HepG2 (cell line): ENCODE data around the gene PCBP1. TPM values are rescaled to one million over a fixed set of nuclear protein-coding genes. Genes with fewer than 3 reads are reported as not detected.

Experiments
- ATAC-seq: fragments of 200-7000 bp; cut with Tn5 transposase; 3 replicates; pipeline ENCODE4 v1.9.1; 2020; ENCODE audit warnings: mild to moderate bottlenecking, moderate library complexity
- BruUV-seq: library from RNA; stranded (reverse); fragments of 400-500 nt; replicated peaks from 2 replicates; lab custom pipeline; 2021; lab: Mats Ljungman, UMichigan
- CTCF ChIA-PET: fragments of 300-600 bp; formaldehyde crosslinking; extraction: SDS; loops from one replicate; lab custom pipeline; 2021; ENCODE audit warnings: low total read pairs, inconsistent platforms, low intra/inter-chr PET ratio; lab: Yijun Ruan, JAX
- POLR2A ChIA-PET: fragments of 350-600 bp; sonication (Branson Sonifier 250); formaldehyde crosslinking; loops from one replicate; lab custom pipeline; 2020; ENCODE audit warnings: antibody characterized with exemption, inconsistent platforms; lab: Yijun Ruan, JAX
- DNase-seq: peaks from one replicate; pipeline ENCODE4 v3.0.0-alpha.2; 2015; ENCODE audit warnings: low spot score
- FAIRE-seq: peaks from 3 replicates; lab custom pipeline; 2011; peaks lifted over from hg19 to GRCh38; lab: Jason Lieb, UNC
- H2AFZ ChIP-seq: one replicate; pipeline ENCODE4 v1.6.1; 2011; ENCODE audit warnings: low read length, inconsistent platforms
- H3K27ac ChIP-seq: fragments of 300-600 bp; 3 replicates; pipeline ENCODE4 v1.8.0; 2011; ENCODE audit warnings: mixed run types, mild to moderate bottlenecking, mixed read lengths, low read length, inconsistent platforms; ENCODE audit not compliant: insufficient read depth; ENCODE audit errors: extremely low read length
- H3K27me3 ChIP-seq, 2 experiments: fragments of 200-600 bp in 1 of 2; 2 replicates in 1 of 2; 3 replicates in 1 of 2; pipeline versions ENCODE4 v1.6.0 to v1.8.0; 2011; ENCODE audit warnings: low read length in 2 of 2, mild to moderate bottlenecking in 2 of 2, moderate library complexity in 2 of 2, inconsistent platforms in 1 of 2; ENCODE audit not compliant: insufficient read depth in 2 of 2, control insufficient read depth in 1 of 2
- H3K36me3 ChIP-seq, 2 experiments: fragments of 200-600 bp in 1 of 2; replicated peaks in 1 of 2; 2 replicates in 1 of 2; 3 replicates in 1 of 2; pipeline versions ENCODE4 v1.5.1 to v1.8.0; 2011; ENCODE audit warnings: low read length in 2 of 2, inconsistent platforms in 1 of 2; ENCODE audit not compliant: insufficient read depth in 2 of 2, control insufficient read depth in 1 of 2
- H3K4me1 ChIP-seq: 2 replicates; pipeline ENCODE4 v1.5.1; 2012; ENCODE audit warnings: low read length, inconsistent platforms; ENCODE audit not compliant: insufficient read depth
- H3K4me2 ChIP-seq: 2 replicates; pipeline ENCODE4 v1.6.0; 2011; ENCODE audit warnings: low read depth, low read length, inconsistent platforms
- H3K4me3 ChIP-seq, 3 experiments: fragments of 200-600 bp in 1 of 3; sonication (generic), shearing (Covaris generic) in 1 of 3; replicated peaks in 1 of 3; 2 replicates each; pipeline ENCODE4 v1.5.1; 2011 to 2016; ENCODE audit warnings: low read length in 3 of 3, inconsistent platforms in 2 of 3, low read depth in 2 of 3, mild to moderate bottlenecking in 2 of 3, control low read depth in 1 of 3, mixed read lengths in 1 of 3; ENCODE audit not compliant: insufficient read depth in 1 of 3
- H3K79me2 ChIP-seq: one replicate; pipeline ENCODE4 v1.6.1; 2011; ENCODE audit warnings: low read length, inconsistent platforms; ENCODE audit not compliant: insufficient read depth
- H3K9ac ChIP-seq: 2 replicates; pipeline ENCODE4 v1.6.0; 2011; ENCODE audit warnings: mild to moderate bottlenecking, low read depth, low read length, inconsistent platforms; ENCODE audit not compliant: insufficient read depth
- H3K9me3 ChIP-seq: 2 replicates; pipeline ENCODE4 v1.5.1; 2012; ENCODE audit warnings: mild to moderate bottlenecking, low read length
- H4K20me1 ChIP-seq: 2 replicates; pipeline ENCODE4 v1.6.0; 2011; ENCODE audit warnings: inconsistent platforms, mild to moderate bottlenecking, low read length, moderate library complexity; ENCODE audit not compliant: insufficient read depth
- E2F2 ChIP-seq: sonication (generic); formaldehyde crosslinking; IDR thresholded peaks from 2 replicates; pipeline ENCODE4 v1.4.0; 2020; ENCODE audit warnings: missing genetic modification reagents, borderline replicate concordance
- EED ChIP-seq: sonication (generic); formaldehyde crosslinking; IDR thresholded peaks from 2 replicates; pipeline ENCODE4 v1.5.0; 2020; ENCODE audit warnings: mild to moderate bottlenecking, missing genetic modification reagents
- ETV6 ChIP-seq: sonication (generic); formaldehyde crosslinking; conservative IDR thresholded peaks from 2 replicates; pipeline ENCODE4 v1.4.0; 2020; ENCODE audit warnings: missing genetic modification reagents
- GABPB1 ChIP-seq: IDR thresholded peaks from 2 replicates; pipeline ENCODE4 v1.6.1; 2016; ENCODE audit warnings: mild to moderate bottlenecking, missing genetic modification reagents, moderate library complexity, missing compliant biosample characterization
- HMG20A ChIP-seq: IDR thresholded peaks from 2 replicates; pipeline ENCODE4 v1.6.1; 2016; ENCODE audit warnings: borderline replicate concordance
- ISX ChIP-seq: sonication (generic); formaldehyde crosslinking; conservative IDR thresholded peaks from 2 replicates; pipeline ENCODE4 v1.5.0; 2020; ENCODE audit warnings: missing genetic modification reagents
- NFKBIZ ChIP-seq: IDR thresholded peaks from 2 replicates; pipeline ENCODE4 v1.6.1; 2018; ENCODE audit warnings: missing genetic modification reagents, missing compliant biosample characterization
- PCBP2 ChIP-seq: fragments of 200-400 bp; formaldehyde crosslinking; optimal IDR thresholded peaks from 2 replicates; pipeline ENCODE3; 2018; ENCODE audit warnings: low read length, low read depth; ENCODE audit not compliant: poor library complexity, severe bottlenecking
- PHF5A ChIP-seq: IDR thresholded peaks from one replicate; pipeline ENCODE4 v1.6.1; 2018; ENCODE audit warnings: low read depth, missing genetic modification reagents; ENCODE audit not compliant: unreplicated experiment
- SAP130 ChIP-seq: IDR thresholded peaks from 2 replicates; pipeline ENCODE4 v1.6.1; 2016; ENCODE audit warnings: low read depth
- SCMH1 ChIP-seq: sonication (generic); formaldehyde crosslinking; IDR thresholded peaks from 2 replicates; pipeline ENCODE4 v1.9.0; 2021; ENCODE audit warnings: missing genetic modification reagents, mild to moderate bottlenecking, borderline replicate concordance
- SOX5 ChIP-seq: IDR thresholded peaks from 2 replicates; pipeline ENCODE4 v1.6.1; 2016; ENCODE audit warnings: borderline replicate concordance
- SOX6 ChIP-seq, 2 experiments: fragments of 450-650 bp in 1 of 2; sonication (generic) in 1 of 2; formaldehyde crosslinking in 1 of 2; IDR thresholded peaks; 2 replicates each; pipeline versions ENCODE4 v1.4.0 to v1.6.1; 2017 to 2020; ENCODE audit warnings: antibody characterized with exemption in 1 of 2, mild to moderate bottlenecking in 1 of 2, missing genetic modification reagents in 1 of 2
- THAP7 ChIP-seq: sonication (generic); formaldehyde crosslinking; IDR thresholded peaks from 2 replicates; pipeline ENCODE4 v1.8.1; 2023; ENCODE audit warnings: mild to moderate bottlenecking, missing genetic modification reagents
- ZNF124 ChIP-seq: sonication (generic); formaldehyde crosslinking; IDR thresholded peaks from 2 replicates; pipeline ENCODE4 v1.4.0; 2020; ENCODE audit warnings: missing genetic modification reagents
- ZNF292 ChIP-seq: sonication (generic); formaldehyde crosslinking; IDR thresholded peaks from 2 replicates; pipeline ENCODE4 v1.8.1; 2022; ENCODE audit warnings: mild to moderate bottlenecking, low read depth, missing genetic modification reagents, borderline replicate concordance
- ZNF841 ChIP-seq: sonication (generic); formaldehyde crosslinking; IDR thresholded peaks from 2 replicates; pipeline ENCODE4 v1.8.1; 2023; ENCODE audit warnings: missing genetic modification reagents, borderline replicate concordance
- ZNF891 ChIP-seq: sonication (generic); formaldehyde crosslinking; IDR thresholded peaks from 2 replicates; pipeline ENCODE4 v1.5.0; 2020; ENCODE audit warnings: mild to moderate bottlenecking, missing genetic modification reagents
- WGBS: methylation state at CpG from one replicate; pipeline ENCODE4 v1.1.6; 2017; ENCODE audit warnings: low lambda C conversion rate; 5-methylcytosine and 5-hydroxymethylcytosine counted together
- in situ Hi-C: cut with HindIII; loops from 2 replicates; pipeline ENCODE4 v1.10.0; 2017; ENCODE audit warnings: low pct_unique_long_range_greater_than_20kb; ENCODE audit not compliant: extremely low pct_ligation_motif_present
- intact Hi-C: fragments of 100-400 bp; cut with micrococcal nuclease; formaldehyde crosslinking; loops from one replicate; pipeline ENCODE4 v1.10.0; 2022; ENCODE audit not compliant: unreplicated experiment
- polyA plus RNA-seq, 8 experiments: library from polyadenylated mRNA; depleted of rRNA in 3 of 8; stranded (reverse) in 7 of 8; unstranded in 1 of 8; fragments of >200 nt; fragmentation: Illumina TruSeq in 4 of 8; extraction: Trizol in 4 of 8; gene quantifications; 2 replicates each; pipeline versions ENCODE4 v1.2.1 to v1.2.3, GENCODE V29; 2011 to 2016; ENCODE audit warnings: low read depth in 4 of 8, missing spikeins in 1 of 8, mixed read lengths in 1 of 8; ENCODE audit not compliant: insufficient read depth in 1 of 8
- total RNA-seq, 5 experiments: library from RNA; depleted of rRNA; stranded (reverse); fragments of >200 nt; fragmentation: Illumina TruSeq; extraction: Trizol; gene quantifications; 2 replicates each; pipeline ENCODE4 v1.2.3, GENCODE V29; 2016; ENCODE audit warnings: low read depth in 1 of 5
- TF ChIP-seq, protein P1 (sequence below): sonication (generic); formaldehyde crosslinking; IDR thresholded peaks from 2 replicates; pipeline ENCODE4 v1.4.0; 2020; ENCODE audit warnings: missing genetic modification reagents; ENCODE audit errors: not compliant biosample characterization
- TF ChIP-seq, protein P2 (sequence below): sonication (generic); formaldehyde crosslinking; IDR thresholded peaks from 2 replicates; pipeline ENCODE4 v1.8.0; 2022; ENCODE audit warnings: mild to moderate bottlenecking, missing genetic modification reagents

Gene PCBP1
- total and polyA plus RNA-seq, 2 of the 13 experiments (the other 11 are each of a cell fraction or from before 2014, with no cell fraction given): 32.0 to 137 TPM

DNA sequence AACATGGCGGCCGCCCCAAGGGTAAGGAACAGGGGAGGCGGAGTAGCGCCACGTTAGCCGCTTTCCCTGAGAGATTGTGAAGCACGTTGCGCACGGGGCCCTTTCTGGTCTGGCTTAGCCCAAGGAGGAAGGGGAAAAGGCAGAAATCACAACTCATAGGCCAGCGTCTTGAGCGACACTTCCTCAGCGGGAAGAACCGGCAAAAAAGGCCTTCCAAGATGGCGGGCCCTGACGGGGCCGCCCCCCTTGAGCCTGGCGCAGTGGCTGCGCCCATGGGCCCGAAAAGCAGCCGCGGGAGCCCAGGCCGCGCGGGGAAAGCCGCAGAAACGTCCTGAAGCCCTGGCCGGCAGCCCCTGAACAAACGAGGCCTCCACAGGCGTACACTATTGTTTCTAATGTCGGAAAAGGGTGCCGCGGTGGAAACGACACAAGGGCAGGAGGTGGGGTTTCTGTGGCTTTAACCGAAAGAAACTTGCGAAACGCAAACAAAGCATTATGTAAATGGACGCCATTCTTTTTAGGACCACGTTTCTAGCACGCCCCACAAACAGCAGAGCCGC, 919 bp upstream of the PCBP1 start:
- peak overlapping the region; percentile 100 for H3K9ac ChIP-seq
- no TSS peak for BruUV-seq
- H3K36me3 ChIP-seq: peaks cover 6 to 21% of the 10 kb centered on the region in 2 experiments
- peak; percentile 96 for DNase-seq
- no peaks in the 10 kb centered on the region; the same call in 1 of the 2 replicates for H4K20me1 ChIP-seq
- 4% methylated on average over 40 of the region's 40 CpGs for WGBS
- peak; percentile 65 for ATAC-seq
- peaks cover 41% of the 10 kb centered on the region for H3K79me2 ChIP-seq
- intact Hi-C loops: loop anchor here (1.0 to 5.0 kb wide), 4 partner anchors 22 to 174 kb away; partner anchors contain the start of gene TIA1
- peak overlapping the region; percentile 92 for H3K4me2 ChIP-seq
- H2AFZ ChIP-seq: peak overlapping the region; percentile 20
- H3K4me3 ChIP-seq: peak overlapping the region; percentile 66 to 95 (median 75); a peak in 5 of 6 replicates
- H3K27me3 ChIP-seq: no peaks in the 10 kb centered on the region; a peak in 1 of 5 replicates
- FAIRE-seq: peak; percentile 92
- peaks cover 56% of the 10 kb centered on the region for H3K4me1 ChIP-seq
- ChIA-PET POLR2A (interaction anchor here (0.7 to 24.7 kb wide), 15 partner anchors 9 to 207 kb away, joined by 3 to 423 read pairs (median 12); partner anchors contain the start of genes C2orf42, MXD1, PCYOX1 and SNRPG), CTCF (interaction anchor here (1.4 kb wide), 1 partner anchor 56 kb away, joined by 3 read pairs; no protein-coding TSS in a partner anchor)
- in situ Hi-C loops: loop anchor here (5.0 kb wide), 1 partner anchor 56 kb away; no protein-coding TSS in a partner anchor
- H3K27ac ChIP-seq: peak overlapping the region; percentile 99
- H3K9me3 ChIP-seq: no peaks in the 10 kb centered on the region
- TF ChIP-seq SAP130 (CRISPR knock-in tag): peak; percentile 74
- peak; percentile 83 for TF ChIP-seq SOX5 (CRISPR knock-in tag)
- peak; percentile 70; the same call in 1 of the 2 replicates for TF ChIP-seq ZNF124
- peak; percentile 50; the same call in 1 of the 2 replicates for TF ChIP-seq EED (CRISPR knock-in tag)
- TF ChIP-seq NFKBIZ (CRISPR knock-in tag): peak; percentile 71
- TF ChIP-seq SCMH1 (CRISPR knock-in tag): no peak
- no peak; the same call in 1 of the 2 replicates for TF ChIP-seq GABPB1 (CRISPR knock-in tag)
- TF ChIP-seq ZNF841 (CRISPR knock-in tag): no peak
- peak; percentile 19 for TF ChIP-seq PCBP2
- no peak for TF ChIP-seq SOX6 (IDR thresholded peaks at IDR 0.05)
- peak; percentile 76 for TF ChIP-seq SOX6 (CRISPR knock-in tag; IDR thresholded peaks at IDR 0.05)
- TF ChIP-seq E2F2 (CRISPR knock-in tag): peak; percentile 45; the same call in 1 of the 2 replicates
- peak; percentile 29 for TF ChIP-seq PHF5A (CRISPR knock-in tag)
- peak; percentile 24; the same call in 1 of the 2 replicates for TF ChIP-seq ZNF292 (CRISPR knock-in tag)
- peak; percentile 66; the same call in 1 of the 2 replicates for TF ChIP-seq THAP7
- TF ChIP-seq HMG20A: 0 out of 2 replicates have a peak, but pooled peaks have one; percentile 7
- peak; percentile 88; the same call in 1 of the 2 replicates for TF ChIP-seq ISX (CRISPR knock-in tag)
- TF ChIP-seq ZNF891 (CRISPR knock-in tag): no peak
- TF ChIP-seq ETV6 (CRISPR knock-in tag): no peak; the same call in 1 of the 2 replicates
- TF ChIP-seq, protein P1, sequence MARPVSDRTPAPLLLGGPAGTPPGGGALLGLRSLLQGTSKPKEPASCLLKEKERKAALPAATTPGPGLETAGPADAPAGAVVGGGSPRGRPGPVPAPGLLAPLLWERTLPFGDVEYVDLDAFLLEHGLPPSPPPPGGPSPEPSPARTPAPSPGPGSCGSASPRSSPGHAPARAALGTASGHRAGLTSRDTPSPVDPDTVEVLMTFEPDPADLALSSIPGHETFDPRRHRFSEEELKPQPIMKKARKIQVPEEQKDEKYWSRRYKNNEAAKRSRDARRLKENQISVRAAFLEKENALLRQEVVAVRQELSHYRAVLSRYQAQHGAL (CRISPR knock-in tag): peak; percentile 86
- TF ChIP-seq, protein P2, sequence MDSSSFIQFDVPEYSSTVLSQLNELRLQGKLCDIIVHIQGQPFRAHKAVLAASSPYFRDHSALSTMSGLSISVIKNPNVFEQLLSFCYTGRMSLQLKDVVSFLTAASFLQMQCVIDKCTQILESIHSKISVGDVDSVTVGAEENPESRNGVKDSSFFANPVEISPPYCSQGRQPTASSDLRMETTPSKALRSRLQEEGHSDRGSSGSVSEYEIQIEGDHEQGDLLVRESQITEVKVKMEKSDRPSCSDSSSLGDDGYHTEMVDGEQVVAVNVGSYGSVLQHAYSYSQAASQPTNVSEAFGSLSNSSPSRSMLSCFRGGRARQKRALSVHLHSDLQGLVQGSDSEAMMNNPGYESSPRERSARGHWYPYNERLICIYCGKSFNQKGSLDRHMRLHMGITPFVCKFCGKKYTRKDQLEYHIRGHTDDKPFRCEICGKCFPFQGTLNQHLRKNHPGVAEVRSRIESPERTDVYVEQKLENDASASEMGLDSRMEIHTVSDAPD (CRISPR knock-in tag): 0 out of 2 replicates have a peak, but pooled peaks have one; percentile 7
